Large intestine (tissue), 3 donors: ENCODE data around the gene MAPK6. TPM values are rescaled to one million over a fixed set of nuclear protein-coding genes. Genes with fewer than 3 reads are reported as not detected.

ENCODE experiments used
- DNase-seq, 2 donors: peaks; one replicate each; pipeline versions ENCODE4 v3.0.0 to v3.0.0-alpha.2; 2013
- H3K27ac ChIP-seq: one replicate; pipeline ENCODE4 v1.5.1; 2013; ENCODE audit warnings: low read length
- H3K27me3 ChIP-seq: 2 replicates; pipeline ENCODE4 v1.6.1; 2013; ENCODE audit warnings: low read length; ENCODE audit not compliant: control insufficient read depth, insufficient read depth
- H3K36me3 ChIP-seq: 2 replicates; pipeline ENCODE4 v1.6.1; 2013; ENCODE audit warnings: low read length; ENCODE audit not compliant: control insufficient read depth, insufficient read depth
- H3K4me1 ChIP-seq: one replicate; pipeline ENCODE4 v1.6.1; 2013; ENCODE audit warnings: low read length; ENCODE audit not compliant: control insufficient read depth, insufficient read depth
- H3K4me3 ChIP-seq: one replicate; pipeline ENCODE4 v1.5.1; 2013; ENCODE audit warnings: low read length
- H3K9me3 ChIP-seq: one replicate; pipeline ENCODE4 v1.6.1; 2013; ENCODE audit warnings: mild to moderate bottlenecking, low read depth, low read length, moderate library complexity; ENCODE audit not compliant: control insufficient read depth
- WGBS: methylation state at CpG from one replicate; pipeline ENCODE4 v1.1.5; 2013; ENCODE audit warnings: low lambda C conversion rate; ENCODE audit not compliant: insufficient coverage; 5-methylcytosine and 5-hydroxymethylcytosine counted together
- polyA plus RNA-seq: library from polyadenylated mRNA; unstranded; fragments of 120-200 nt; gene quantifications from one replicate; pipeline ENCODE4 v1.2.1, GENCODE V29; 2013

Gene MAPK6
- polyA plus RNA-seq, 1 donor: 42.1 TPM

- Histone ChIP-seq H3K9me3 (no peaks in the 10 kb centered on the region), H3K36me3 (peaks cover 67% of the 10 kb centered on the region), H3K27ac (no peak overlapping the region), H3K4me1 (no peaks in the 10 kb centered on the region), H3K4me3 (no peak overlapping the region), H3K27me3 (no peaks in the 10 kb centered on the region)
- WGBS: 100% methylated on average over 1 of the region's 1 CpG
- no peak for DNase-seq
Observed at GRCh38 chr15:52060501-52060900, 41.5 kb downstream of the MAPK6 start.

GRCh38 chr15:52066842-52067544 lies 48.0 kb downstream of the MAPK6 start:
- no CpG with 5 or more reads among the region's 3 CpGs for WGBS
- no peaks in the 10 kb centered on the region for H3K27me3 ChIP-seq
- no peak overlapping the region for H3K4me3 ChIP-seq
- H3K9me3 ChIP-seq: no peaks in the 10 kb centered on the region
- peaks cover 24% of the 10 kb centered on the region for H3K4me1 ChIP-seq
- no peak for DNase-seq
- H3K36me3 ChIP-seq: peaks cover 14% of the 10 kb centered on the region
- no peak overlapping the region for H3K27ac ChIP-seq

- Histone ChIP-seq H3K4me1 (peaks cover 28% of the 10 kb centered on the region), H3K9me3 (no peaks in the 10 kb centered on the region), H3K27ac (no peak overlapping the region), H3K4me3 (no peak overlapping the region), H3K36me3 (peaks cover 14% of the 10 kb centered on the region), H3K27me3 (no peaks in the 10 kb centered on the region)
- DNase-seq: no peak
Observed at GRCh38 chr15:52067545-52067926, 48.5 kb downstream of the MAPK6 start.

- H3K4me3 ChIP-seq: no peak overlapping the region
- H3K9me3 ChIP-seq: no peaks in the 10 kb centered on the region
- no peaks in the 10 kb centered on the region for H3K27me3 ChIP-seq
- peaks cover 28% of the 10 kb centered on the region for H3K4me1 ChIP-seq
- peaks cover 11% of the 10 kb centered on the region for H3K36me3 ChIP-seq
- H3K27ac ChIP-seq: no peak overlapping the region
- DNase-seq: no peak
- no CpG with 5 or more reads among the region's 2 CpGs for whole genome bisulfite sequencing
Observed at GRCh38 chr15:52068004-52068615, 49.1 kb downstream of the MAPK6 start.

- H3K4me3 ChIP-seq: no peak overlapping the region
- no CpG with 5 or more reads among the region's 5 CpGs for WGBS
- H3K27ac ChIP-seq: no peak overlapping the region
- no peaks in the 10 kb centered on the region for H3K9me3 ChIP-seq
- DNase-seq: peak; percentile 69 to 77
- peaks cover 28% of the 10 kb centered on the region for H3K4me1 ChIP-seq
- no peaks in the 10 kb centered on the region for H3K27me3 ChIP-seq
- H3K36me3 ChIP-seq: peaks cover under 1% of the 10 kb centered on the region
Observed at GRCh38 chr15:52069559-52069958, 50.5 kb downstream of the MAPK6 start.

GRCh38 chr15:52071570-52071969 lies 52.6 kb downstream of the MAPK6 start:
- Histone ChIP-seq H3K4me1 (peaks cover 32% of the 10 kb centered on the region), H3K9me3 (no peaks in the 10 kb centered on the region), H3K4me3 (no peak overlapping the region), H3K36me3 (no peaks in the 10 kb centered on the region), H3K27me3 (no peaks in the 10 kb centered on the region), H3K27ac (peak overlapping the region; percentile 65)
- peak; percentile 93 to 95 for DNase-seq
- WGBS: no CpG with 5 or more reads among the region's 10 CpGs

GRCh38 chr15:52076889-52077781 lies 58.1 kb downstream of the MAPK6 start:
- Histone ChIP-seq H3K27me3 (no peaks in the 10 kb centered on the region), H3K4me3 (no peak overlapping the region), H3K27ac (peak overlapping the region; percentile 74), H3K4me1 (peaks cover 19% of the 10 kb centered on the region), H3K36me3 (no peaks in the 10 kb centered on the region), H3K9me3 (no peaks in the 10 kb centered on the region)
- WGBS: 93% methylated on average over 2 of the region's 11 CpGs
- peak; percentile 60 to 70 for DNase-seq

- DNase-seq: peak; percentile 50 to 54
- Histone ChIP-seq H3K4me1 (peaks cover 15% of the 10 kb centered on the region), H3K4me3 (no peak overlapping the region), H3K36me3 (no peaks in the 10 kb centered on the region), H3K27me3 (no peaks in the 10 kb centered on the region), H3K9me3 (no peaks in the 10 kb centered on the region), H3K27ac (peak overlapping the region; percentile 43)
- no CpG with 5 or more reads among the region's 10 CpGs for WGBS
Observed at GRCh38 chr15:52078197-52078875, 59.3 kb downstream of the MAPK6 start.

GRCh38 chr15:52078876-52079700 lies 60.1 kb downstream of the MAPK6 start:
- Histone ChIP-seq H3K9me3 (no peaks in the 10 kb centered on the region), H3K4me1 (peaks cover 15% of the 10 kb centered on the region), H3K27ac (peak overlapping the region; percentile 38), H3K36me3 (no peaks in the 10 kb centered on the region), H3K4me3 (no peak overlapping the region), H3K27me3 (no peaks in the 10 kb centered on the region)
- peak; percentile 44 to 46 for DNase-seq
- WGBS: no CpG with 5 or more reads among the region's 13 CpGs
